ENCODE results near the gene PPP1R10.
"Not testable (repeated sequence)": the region's sequence is repeated elsewhere in the genome, so short reads cannot be mapped to it uniquely, and the experiment has no call there.

Gene PPP1R10

GRCh38 chr6:30611856-30612194 is 5.2 kb downstream of the PPP1R10 start:
- Histone ChIP-seq H3K9me3 (ENCODE audit: control insufficient read depth, insufficient read depth, low read depth, low read length) (no peaks in the 10 kb centered on the region), H3K9ac (ENCODE audit: low read length) (no peak overlapping the region), H3K27me3 (ENCODE audit: control insufficient read depth, insufficient read depth, low read length) (no peaks in the 10 kb centered on the region), H3K27ac (ENCODE audit: low read depth, low read length) (no peak overlapping the region), H3K4me3 (ENCODE audit: low read depth, low read length) (no peak overlapping the region), H3K4me1 (ENCODE audit: control insufficient read depth, insufficient read depth, low read length) (peaks cover 19% of the 10 kb centered on the region), H3K36me3 (ENCODE audit: control insufficient read depth, insufficient read depth, low read length) (peaks cover 73% of the 10 kb centered on the region)

DNA sequence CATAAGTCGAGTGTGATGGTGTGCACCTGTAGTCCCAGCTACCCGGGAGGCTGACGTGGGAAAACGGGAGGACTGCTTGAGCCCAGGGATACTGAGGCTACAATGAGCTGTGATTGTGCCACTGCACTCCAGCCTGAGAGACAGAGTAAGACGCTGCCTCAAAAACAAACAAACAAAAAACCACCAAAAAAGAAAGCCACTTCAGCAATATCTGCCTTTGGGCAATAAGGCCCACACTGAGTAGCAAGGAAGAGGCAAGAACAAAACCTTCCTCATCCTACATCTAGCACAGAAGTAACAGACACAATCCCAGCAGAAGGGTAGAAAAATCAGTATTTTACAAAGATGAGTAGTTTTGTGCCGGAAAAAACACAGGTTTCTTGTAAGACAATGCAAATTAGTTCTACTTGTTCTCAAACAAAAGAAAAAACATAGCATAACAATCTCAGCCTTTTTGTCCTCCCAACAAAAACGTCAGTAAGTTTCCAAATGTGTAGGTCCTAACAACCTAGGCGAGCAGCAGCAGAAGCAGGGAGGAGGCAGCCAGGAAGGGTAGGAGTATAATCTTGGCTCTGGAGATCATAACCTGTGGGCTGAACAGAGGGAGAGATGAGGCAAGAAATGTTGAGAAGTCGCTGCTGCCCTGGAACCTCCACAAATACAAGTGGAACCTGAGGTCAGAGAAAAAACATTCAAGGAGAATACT is 5.7 kb downstream of the PPP1R10 start:
- Histone ChIP-seq H3K4me1 (ENCODE audit: control insufficient read depth, insufficient read depth, low read length) (peaks cover 19% of the 10 kb centered on the region), H3K27ac (ENCODE audit: low read depth, low read length) (no peak overlapping the region), H3K27me3 (ENCODE audit: control insufficient read depth, insufficient read depth, low read length) (no peaks in the 10 kb centered on the region), H3K36me3 (ENCODE audit: control insufficient read depth, insufficient read depth, low read length) (peaks cover 73% of the 10 kb centered on the region), H3K4me3 (ENCODE audit: low read depth, low read length) (no peak overlapping the region), H3K9ac (ENCODE audit: low read length) (no peak overlapping the region), H3K9me3 (ENCODE audit: control insufficient read depth, insufficient read depth, low read depth, low read length) (no peaks in the 10 kb centered on the region)

GRCh38 chr6:30610065-30610464 is 7.0 kb downstream of the PPP1R10 start:
- Histone ChIP-seq H3K36me3 (ENCODE audit: control insufficient read depth, insufficient read depth, low read length) (peaks cover 79% of the 10 kb centered on the region), H3K27ac (ENCODE audit: low read depth, low read length) (no peak overlapping the region), H3K4me1 (ENCODE audit: control insufficient read depth, insufficient read depth, low read length) (peaks cover 19% of the 10 kb centered on the region), H3K9ac (ENCODE audit: low read length) (no peak overlapping the region), H3K9me3 (ENCODE audit: control insufficient read depth, insufficient read depth, low read depth, low read length) (no peaks in the 10 kb centered on the region), H3K4me3 (ENCODE audit: low read depth, low read length) (no peak overlapping the region), H3K27me3 (ENCODE audit: control insufficient read depth, insufficient read depth, low read length) (no peaks in the 10 kb centered on the region)

DNA sequence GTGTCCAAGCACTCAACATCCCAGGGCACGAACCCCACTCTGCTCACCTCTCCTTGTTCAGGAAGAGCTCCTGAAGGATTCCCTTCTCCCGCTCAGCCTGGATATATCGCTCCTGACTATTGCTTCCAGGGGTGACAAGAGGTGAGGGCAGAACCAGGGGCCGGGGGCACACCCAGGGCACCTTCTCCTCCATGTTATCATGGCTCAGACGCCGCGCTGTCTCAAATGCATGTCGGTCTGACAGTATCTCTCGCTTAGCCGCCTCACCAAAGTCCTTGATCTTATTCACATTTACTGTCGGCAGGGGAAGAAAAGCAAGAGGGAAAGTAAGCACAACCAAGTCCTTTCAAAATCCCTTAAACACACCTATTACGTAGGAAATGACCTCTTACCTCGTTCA is 13.1 kb downstream of the PPP1R10 start:
- no peak overlapping the region for H3K9ac ChIP-seq (ENCODE audit: low read length)
- no peak overlapping the region for H3K27ac ChIP-seq (ENCODE audit: low read depth, low read length)
- H3K4me1 ChIP-seq (ENCODE audit: control insufficient read depth, insufficient read depth, low read length): no peaks in the 10 kb centered on the region
- H3K4me3 ChIP-seq (ENCODE audit: low read depth, low read length): no peak overlapping the region
- peaks cover 94% of the 10 kb centered on the region for H3K36me3 ChIP-seq (ENCODE audit: control insufficient read depth, insufficient read depth, low read length)
- no peaks in the 10 kb centered on the region for H3K27me3 ChIP-seq (ENCODE audit: control insufficient read depth, insufficient read depth, low read length)
- no peaks in the 10 kb centered on the region for H3K9me3 ChIP-seq (ENCODE audit: control insufficient read depth, insufficient read depth, low read depth, low read length)

GRCh38 chr6:30601815-30602641 is 15.0 kb downstream of the PPP1R10 start:
- Histone ChIP-seq H3K9ac (ENCODE audit: low read length) (no peak overlapping the region), H3K27me3 (ENCODE audit: control insufficient read depth, insufficient read depth, low read length) (no peaks in the 10 kb centered on the region)

DNA sequence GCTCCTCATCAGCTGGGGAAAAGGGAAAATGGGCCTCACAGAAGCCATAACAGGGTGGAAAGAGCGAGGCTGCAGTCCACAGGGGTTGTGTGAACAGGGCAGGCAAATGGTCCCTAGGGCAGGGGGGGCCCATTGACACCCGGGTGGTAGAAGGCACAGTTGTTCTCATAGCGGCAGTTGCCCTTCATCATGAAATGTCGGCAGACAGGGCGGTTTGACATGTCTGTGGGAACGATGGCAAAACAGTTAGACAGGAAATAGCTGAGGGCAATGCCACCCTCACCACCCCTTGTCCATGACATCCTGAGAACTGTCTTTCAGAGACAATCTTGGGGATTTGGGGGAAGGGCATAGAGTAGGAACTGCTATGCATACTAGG is 15.6 kb downstream of the PPP1R10 start:
- Histone ChIP-seq H3K27ac (ENCODE audit: low read depth, low read length) (no peak overlapping the region), H3K9ac (ENCODE audit: low read length) (no peak overlapping the region), H3K9me3 (ENCODE audit: control insufficient read depth, insufficient read depth, low read depth, low read length) (no peaks in the 10 kb centered on the region), H3K4me3 (ENCODE audit: low read depth, low read length) (no peak overlapping the region), H3K27me3 (ENCODE audit: control insufficient read depth, insufficient read depth, low read length) (no peaks in the 10 kb centered on the region), H3K4me1 (ENCODE audit: control insufficient read depth, insufficient read depth, low read length) (no peaks in the 10 kb centered on the region), H3K36me3 (ENCODE audit: control insufficient read depth, insufficient read depth, low read length) (peaks cover 69% of the 10 kb centered on the region)

More at GRCh38 chr6:30601815-30602641, 15.0 kb downstream of the PPP1R10 start:
- H3K9me3 ChIP-seq (ENCODE audit: control insufficient read depth, insufficient read depth, low read depth, low read length): no peaks in the 10 kb centered on the region
- no peak overlapping the region for H3K27ac ChIP-seq (ENCODE audit: low read depth, low read length)
- H3K36me3 ChIP-seq (ENCODE audit: control insufficient read depth, insufficient read depth, low read length): peaks cover 75% of the 10 kb centered on the region
- no peaks in the 10 kb centered on the region for H3K4me1 ChIP-seq (ENCODE audit: control insufficient read depth, insufficient read depth, low read length)
- H3K4me3 ChIP-seq (ENCODE audit: low read depth, low read length): no peak overlapping the region

DNA sequence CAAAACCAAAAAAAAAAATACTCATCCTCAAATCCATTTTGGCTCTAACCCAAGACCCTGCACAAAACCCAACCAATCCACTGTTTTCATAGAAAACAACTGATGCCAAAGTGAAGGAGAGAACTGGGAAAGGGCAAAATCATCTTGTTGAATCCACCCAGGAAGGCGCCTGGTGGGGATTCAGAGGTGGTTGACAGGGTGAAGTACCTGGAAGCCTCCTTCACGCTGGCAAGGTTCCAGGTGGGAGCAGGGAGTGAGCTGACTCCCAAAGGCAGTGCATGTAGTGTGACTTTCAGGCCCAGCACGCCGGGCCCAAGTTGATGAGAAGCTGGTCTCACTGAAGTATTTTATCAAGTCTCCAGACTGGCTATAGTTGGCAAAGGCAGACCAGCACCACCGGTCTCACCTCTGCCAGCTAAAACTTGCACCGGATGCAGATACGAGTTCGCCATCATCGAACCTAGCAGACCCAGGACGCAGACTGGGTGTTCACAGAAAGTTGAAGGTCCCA is 16.5 kb downstream of the PPP1R10 start:
- Histone ChIP-seq H3K36me3 (ENCODE audit: control insufficient read depth, insufficient read depth, low read length) (peaks cover 61% of the 10 kb centered on the region), H3K9me3 (ENCODE audit: control insufficient read depth, insufficient read depth, low read depth, low read length) (no peaks in the 10 kb centered on the region), H3K4me3 (ENCODE audit: low read depth, low read length) (no peak overlapping the region), H3K27me3 (ENCODE audit: control insufficient read depth, insufficient read depth, low read length) (no peaks in the 10 kb centered on the region), H3K27ac (ENCODE audit: low read depth, low read length) (no peak overlapping the region), H3K4me1 (ENCODE audit: control insufficient read depth, insufficient read depth, low read length) (no peaks in the 10 kb centered on the region), H3K9ac (ENCODE audit: low read length) (no peak overlapping the region)

GRCh38 chr6:30599625-30600324 is 17.3 kb downstream of the PPP1R10 start:
- Histone ChIP-seq H3K4me3 (ENCODE audit: low read depth, low read length) (no peak overlapping the region), H3K4me1 (ENCODE audit: control insufficient read depth, insufficient read depth, low read length) (no peaks in the 10 kb centered on the region), H3K36me3 (ENCODE audit: control insufficient read depth, insufficient read depth, low read length) (peaks cover 56% of the 10 kb centered on the region), H3K9me3 (ENCODE audit: control insufficient read depth, insufficient read depth, low read depth, low read length) (no peaks in the 10 kb centered on the region), H3K27ac (ENCODE audit: low read depth, low read length) (no peak overlapping the region), H3K9ac (ENCODE audit: low read length) (no peak overlapping the region), H3K27me3 (ENCODE audit: control insufficient read depth, insufficient read depth, low read length) (no peaks in the 10 kb centered on the region)

DNA sequence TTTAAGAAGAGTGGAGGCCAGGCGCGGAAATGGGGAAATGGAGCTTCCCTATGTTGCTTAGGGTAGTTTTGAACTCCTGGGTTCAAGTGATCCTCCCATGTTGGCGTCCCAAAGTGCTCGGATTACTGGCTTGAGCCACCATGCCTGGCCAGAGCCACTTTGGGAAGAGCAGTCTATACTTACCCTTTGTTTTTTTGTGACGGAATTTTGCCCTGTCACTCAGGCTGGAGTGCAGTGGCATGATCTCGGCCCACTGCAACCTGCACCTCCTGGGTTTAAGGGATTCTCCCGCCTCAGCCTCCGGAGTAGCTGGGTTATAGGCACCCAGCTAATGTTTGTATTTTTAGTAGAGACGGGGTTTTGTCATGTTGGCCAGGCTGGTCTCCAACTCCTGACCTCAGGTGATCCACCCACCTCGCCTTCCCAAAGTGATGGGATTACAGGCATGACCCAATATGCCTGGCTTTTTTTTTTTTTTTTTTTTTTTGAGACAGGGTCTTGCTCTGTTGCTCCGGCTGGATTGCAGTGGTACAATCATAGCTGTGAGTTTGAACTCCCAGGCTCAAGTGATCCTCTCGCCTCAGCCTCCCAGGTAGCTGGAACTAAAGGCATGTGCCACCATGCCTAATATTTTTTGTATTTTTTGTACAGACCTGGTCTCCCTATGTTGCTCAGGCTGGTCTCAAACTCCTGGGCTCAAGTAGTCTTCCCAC is 18.0 kb downstream of the PPP1R10 start:
- Histone ChIP-seq H3K27ac (ENCODE audit: low read depth, low read length) (no peak overlapping the region), H3K36me3 (ENCODE audit: control insufficient read depth, insufficient read depth, low read length) (peaks cover 56% of the 10 kb centered on the region), H3K27me3 (ENCODE audit: control insufficient read depth, insufficient read depth, low read length) (no peaks in the 10 kb centered on the region), H3K9me3 (ENCODE audit: control insufficient read depth, insufficient read depth, low read depth, low read length) (no peaks in the 10 kb centered on the region), H3K9ac (ENCODE audit: low read length) (no peak overlapping the region), H3K4me1 (ENCODE audit: control insufficient read depth, insufficient read depth, low read length) (no peaks in the 10 kb centered on the region), H3K4me3 (ENCODE audit: low read depth, low read length) (no peak overlapping the region)

DNA sequence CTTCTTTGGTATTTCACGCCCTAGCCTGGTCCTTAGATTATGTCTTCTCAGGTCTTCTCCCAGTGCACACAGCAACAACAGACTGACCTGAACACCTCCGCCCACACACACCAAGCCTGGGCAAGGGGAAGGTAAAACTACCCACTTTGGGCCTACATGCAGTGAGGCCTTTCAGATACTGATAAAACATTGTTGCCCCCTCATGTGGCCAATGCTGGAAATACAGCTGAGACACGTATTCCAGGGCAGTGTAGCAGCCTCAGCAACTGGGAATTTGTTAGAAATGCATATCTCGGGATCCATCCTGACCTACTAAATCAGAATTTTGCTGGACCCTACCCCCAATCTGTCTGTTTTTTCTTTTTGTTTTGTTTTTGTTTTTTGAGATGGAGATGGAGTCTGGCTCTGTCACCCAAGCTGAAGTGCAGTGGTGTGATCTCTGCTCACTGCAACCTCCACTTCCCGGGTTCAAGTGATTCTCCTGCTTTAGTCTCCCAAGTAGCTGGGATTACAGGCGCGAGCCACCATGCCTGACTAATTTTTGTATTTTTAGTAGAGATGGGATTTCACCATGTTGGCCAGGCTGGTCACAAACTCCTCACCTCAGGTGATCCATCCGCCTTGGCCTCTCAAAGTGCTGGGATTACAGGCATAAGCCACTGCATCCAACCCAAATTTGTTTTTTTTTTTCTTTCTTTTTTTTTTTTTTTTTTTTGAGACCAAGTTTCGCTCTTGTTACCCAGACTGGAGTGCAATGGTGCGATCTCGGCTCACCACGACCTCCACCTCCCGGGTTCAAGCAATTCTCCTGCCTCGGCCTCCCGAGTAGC is 19.5 kb downstream of the PPP1R10 start:
- H3K27me3 ChIP-seq (ENCODE audit: control insufficient read depth, insufficient read depth, low read length); H3K27ac ChIP-seq (ENCODE audit: low read depth, low read length); H3K4me1 ChIP-seq (ENCODE audit: control insufficient read depth, insufficient read depth, low read length); H3K9me3 ChIP-seq (ENCODE audit: control insufficient read depth, insufficient read depth, low read depth, low read length); H3K9ac ChIP-seq (ENCODE audit: low read length); H3K4me3 ChIP-seq (ENCODE audit: low read depth, low read length): not testable (repeated sequence)
- H3K36me3 ChIP-seq (ENCODE audit: control insufficient read depth, insufficient read depth, low read length): peaks cover 54% of the 10 kb centered on the region
